GM21526 (cell line): ENCODE data around the gene PTPN7.
"Not testable (repeated sequence)": the region's sequence is repeated elsewhere in the genome, so short reads cannot be mapped to it uniquely, and the experiment has no call there.

Experiments used
- ATAC-seq: cut with Tn5 transposase; IDR thresholded peaks from one replicate; pipeline ENCODE4 v1.9.1; 2021; ENCODE audit warnings: moderate library complexity; ENCODE audit not compliant: unreplicated experiment, low FRiP score

The PTPN7 gene

GRCh38 chr1:202167708-202168415 lies 7.5 kb upstream of the PTPN7 start:
- no peak for ATAC-seq

- ATAC-seq: not testable (repeated sequence)
Measured at GRCh38 chr1:202167054-202167453, 6.7 kb upstream of the PTPN7 start.

- no peak for ATAC-seq
Measured at GRCh38 chr1:202165942-202166843, 5.8 kb upstream of the PTPN7 start.

- no peak for ATAC-seq
Measured at GRCh38 chr1:202165267-202165941, 5.0 kb upstream of the PTPN7 start.

- no peak for ATAC-seq
Measured at GRCh38 chr1:202164271-202165037, 4.1 kb upstream of the PTPN7 start.

- no peak for ATAC-seq
Measured at GRCh38 chr1:202163281-202164270, 3.2 kb upstream of the PTPN7 start.

GRCh38 chr1:202162418-202163280 lies 2.2 kb upstream of the PTPN7 start:
- ATAC-seq: no peak

- no peak for ATAC-seq
Measured at GRCh38 chr1:202162047-202162417, 1.6 kb upstream of the PTPN7 start.

GRCh38 chr1:202161151-202162046 lies 997 bp upstream of the PTPN7 start:
- ATAC-seq: no peak

- no peak for ATAC-seq
Measured at GRCh38 chr1:202159534-202160371, 649 bp downstream of the PTPN7 start.

- no peak for ATAC-seq
Measured at GRCh38 chr1:202158810-202159533, 1.4 kb downstream of the PTPN7 start.

- no peak for ATAC-seq
Measured at GRCh38 chr1:202157945-202158344, 2.5 kb downstream of the PTPN7 start.

GRCh38 chr1:202156590-202156989 lies 3.8 kb downstream of the PTPN7 start:
- ATAC-seq: no peak

GRCh38 chr1:202155478-202156021 lies 4.9 kb downstream of the PTPN7 start:
- no peak for ATAC-seq

- ATAC-seq: no peak
Measured at GRCh38 chr1:202154766-202155477, 5.5 kb downstream of the PTPN7 start.
